Karpas-422 (cell line): ENCODE measurements around the gene COMMD2. TPM values are rescaled to one million over a fixed set of nuclear protein-coding genes. Genes with fewer than 3 reads are reported as not detected.

ENCODE experiments used
- DNase-seq: peaks from one replicate; pipeline ENCODE4 v3.0.0-alpha.2; 2015
- H2AFZ ChIP-seq: fragments of 200-600 bp; sonication (generic); 2 replicates; pipeline ENCODE4 v1.6.1; 2014; ENCODE audit warnings: antibody characterized with exemption, low read length, mixed read lengths
- H3K27ac ChIP-seq: fragments of 200-600 bp; sonication (generic); 2 replicates; pipeline ENCODE4 v1.5.1; 2014; ENCODE audit warnings: mild to moderate bottlenecking, low read length, moderate library complexity
- H3K27me3 ChIP-seq: fragments of 200-600 bp; sonication (generic); 2 replicates; pipeline ENCODE4 v1.6.1; 2014; ENCODE audit warnings: low read length, mixed read lengths
- H3K36me3 ChIP-seq: fragments of 200-600 bp; sonication (generic); 2 replicates; pipeline ENCODE4 v1.6.1; 2014; ENCODE audit warnings: low read length, mixed read lengths; ENCODE audit not compliant: insufficient read depth
- H3K4me1 ChIP-seq: fragments of 200-600 bp; sonication (generic); 2 replicates; pipeline ENCODE4 v1.6.1; 2014; ENCODE audit warnings: mild to moderate bottlenecking, low read length, mixed read lengths
- H3K4me2 ChIP-seq: fragments of 200-600 bp; sonication (generic); 2 replicates; pipeline ENCODE4 v1.6.1; 2014; ENCODE audit warnings: low read length, low read depth, mild to moderate bottlenecking; ENCODE audit not compliant: poor library complexity, severe bottlenecking
- H3K4me3 ChIP-seq: fragments of 200-600 bp; sonication (generic); 2 replicates; pipeline ENCODE4 v1.5.1; 2014; ENCODE audit warnings: mild to moderate bottlenecking, antibody characterized with exemption, low read length, mixed read lengths
- H3K79me2 ChIP-seq: fragments of 200-600 bp; sonication (generic); 2 replicates; pipeline ENCODE4 v1.6.1; 2014; ENCODE audit warnings: mild to moderate bottlenecking, low read length, mixed read lengths
- H3K9ac ChIP-seq: fragments of 200-600 bp; sonication (generic); 2 replicates; pipeline ENCODE4 v1.6.0; 2014; ENCODE audit warnings: low read length
- H3K9me2 ChIP-seq: fragments of 200-600 bp; sonication (generic), shearing (Covaris generic); replicated peaks from 2 replicates; pipeline ENCODE4 v1.6.0; 2014; ENCODE audit warnings: mild to moderate bottlenecking, low read length, moderate library complexity; ENCODE audit not compliant: insufficient read depth
- H3K9me3 ChIP-seq: fragments of 300-700, 200-600 bp; sonication (generic); 2 replicates; pipeline ENCODE4 v1.6.1; 2014; ENCODE audit warnings: low read length, mixed read lengths
- H4K20me1 ChIP-seq: fragments of 200-600 bp; sonication (generic); 2 replicates; pipeline ENCODE4 v1.6.1; 2014; ENCODE audit warnings: mild to moderate bottlenecking, antibody characterized with exemption, low read length, low read depth; ENCODE audit not compliant: insufficient read depth
- small RNA-seq: library from RNA; depleted of rRNA; stranded (forward); fragments of <200 nt; gene quantifications from one replicate; pipeline ENCODE3, GENCODE V24; 2014
- total RNA-seq: library from RNA; depleted of rRNA; stranded (reverse); fragments of >200 nt; shearing (Covaris generic); gene quantifications from 2 replicates; pipeline ENCODE4 v1.2.3, GENCODE V29; 2014; ENCODE audit warnings: low replicate concordance; rRNA removed

The COMMD2 gene
- total RNA-seq, 1 experiment from 2014 or later: 33.8 TPM

DNA sequence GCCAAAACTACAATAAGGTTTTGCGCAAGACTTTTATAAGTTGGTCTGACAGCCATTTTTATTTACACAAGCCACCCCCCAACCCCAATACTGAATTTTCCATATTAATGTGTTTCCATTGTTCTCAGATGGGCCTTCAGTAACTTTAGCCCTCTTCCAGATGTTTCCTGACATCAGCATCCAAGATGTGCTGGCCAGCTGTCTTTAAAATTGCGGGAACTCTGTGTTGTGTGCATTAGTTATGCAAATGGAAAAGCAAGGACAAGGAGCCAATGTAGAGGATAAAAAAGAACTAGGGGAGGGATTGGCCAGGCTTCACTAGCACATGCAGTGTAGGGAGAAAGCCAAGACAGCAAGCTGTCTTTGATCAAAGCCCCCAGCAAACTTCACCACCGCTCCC is 45.4 kb downstream of the COMMD2 start:
- H2AFZ ChIP-seq: no peak overlapping the region
- no peaks in the 10 kb centered on the region for H3K9me3 ChIP-seq
- no peaks in the 10 kb centered on the region for H3K27me3 ChIP-seq
- H3K4me1 ChIP-seq: no peaks in the 10 kb centered on the region
- H3K4me3 ChIP-seq: no peak overlapping the region
- H3K9ac ChIP-seq: no peak overlapping the region
- H4K20me1 ChIP-seq: no peaks in the 10 kb centered on the region
- H3K4me2 ChIP-seq: no peak overlapping the region
- H3K9me2 ChIP-seq: no peaks in the 10 kb centered on the region
- DNase-seq: no peak
- no peak overlapping the region for H3K27ac ChIP-seq
- H3K36me3 ChIP-seq: no peaks in the 10 kb centered on the region
- no peaks in the 10 kb centered on the region for H3K79me2 ChIP-seq

DNA sequence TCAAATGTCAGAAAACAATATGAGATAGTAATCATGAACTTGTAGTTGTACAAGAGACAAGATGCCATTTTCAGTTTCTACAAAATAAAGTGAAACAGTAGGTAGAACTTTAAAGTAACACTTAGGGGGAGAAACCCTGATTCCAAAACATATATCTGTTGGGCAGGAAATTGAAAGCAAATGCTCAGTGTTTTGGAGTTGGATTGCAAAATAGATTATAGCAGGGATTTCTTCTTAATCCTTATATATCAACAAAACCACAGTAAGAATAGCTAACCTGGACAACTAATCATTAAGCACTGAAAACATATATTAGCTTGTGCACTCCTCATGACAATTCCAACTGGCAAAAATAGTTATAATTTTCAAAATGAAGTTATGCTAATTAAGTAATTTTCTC is 46.9 kb downstream of the COMMD2 start:
- H3K9me2 ChIP-seq: no peaks in the 10 kb centered on the region
- H3K4me2 ChIP-seq: no peak overlapping the region
- H4K20me1 ChIP-seq: no peaks in the 10 kb centered on the region
- no peaks in the 10 kb centered on the region for H3K9me3 ChIP-seq
- H3K79me2 ChIP-seq: no peaks in the 10 kb centered on the region
- H3K36me3 ChIP-seq: no peaks in the 10 kb centered on the region
- no peak for DNase-seq
- H3K27me3 ChIP-seq: no peaks in the 10 kb centered on the region
- H2AFZ ChIP-seq: no peak overlapping the region
- no peaks in the 10 kb centered on the region for H3K4me1 ChIP-seq
- H3K27ac ChIP-seq: no peak overlapping the region
- no peak overlapping the region for H3K9ac ChIP-seq
- H3K4me3 ChIP-seq: no peak overlapping the region

DNA sequence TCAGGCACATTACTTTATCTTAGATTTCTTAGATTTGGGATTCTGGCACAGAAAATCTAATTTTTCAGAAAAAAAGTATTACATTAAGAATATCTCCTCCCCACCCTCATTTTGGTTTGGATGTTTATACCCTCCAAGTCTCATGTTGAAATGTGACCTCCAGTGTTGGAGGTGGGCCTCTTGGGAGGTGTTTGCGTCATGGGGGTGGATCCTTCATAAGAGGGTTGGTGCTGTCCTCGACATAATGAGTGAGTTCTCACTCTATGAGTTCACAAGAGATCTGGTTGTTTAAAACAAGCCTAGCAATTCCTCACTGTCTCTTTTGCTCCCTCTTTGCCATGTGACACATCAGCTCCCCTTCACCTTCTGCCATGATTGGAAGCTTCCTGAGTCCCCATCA is 48.8 kb downstream of the COMMD2 start:
- DNase-seq: no peak
- Histone ChIP-seq H3K4me3 (no peak overlapping the region), H3K79me2 (no peaks in the 10 kb centered on the region), H3K27ac (no peak overlapping the region), H3K4me2 (no peak overlapping the region), H3K9ac (no peak overlapping the region), H3K36me3 (no peaks in the 10 kb centered on the region), H3K4me1 (no peaks in the 10 kb centered on the region), H3K27me3 (no peaks in the 10 kb centered on the region), H4K20me1 (no peaks in the 10 kb centered on the region), H2AFZ (no peak overlapping the region), H3K9me3 (peaks cover 2% of the 10 kb centered on the region), H3K9me2 (no peaks in the 10 kb centered on the region)

- no peak overlapping the region for H3K27ac ChIP-seq
- H3K9ac ChIP-seq: no peak overlapping the region
- H3K4me2 ChIP-seq: no peak overlapping the region
- no peaks in the 10 kb centered on the region for H3K27me3 ChIP-seq
- H3K9me2 ChIP-seq: no peaks in the 10 kb centered on the region
- no peaks in the 10 kb centered on the region for H3K36me3 ChIP-seq
- peaks cover 4% of the 10 kb centered on the region for H3K9me3 ChIP-seq
- no peaks in the 10 kb centered on the region for H3K4me1 ChIP-seq
- H3K79me2 ChIP-seq: no peaks in the 10 kb centered on the region
- no peak overlapping the region for H2AFZ ChIP-seq
- no peak for DNase-seq
- no peaks in the 10 kb centered on the region for H4K20me1 ChIP-seq
- no peak overlapping the region for H3K4me3 ChIP-seq
Measured at GRCh38 chr3:149702691-149703441, 49.4 kb downstream of the COMMD2 start.

DNA sequence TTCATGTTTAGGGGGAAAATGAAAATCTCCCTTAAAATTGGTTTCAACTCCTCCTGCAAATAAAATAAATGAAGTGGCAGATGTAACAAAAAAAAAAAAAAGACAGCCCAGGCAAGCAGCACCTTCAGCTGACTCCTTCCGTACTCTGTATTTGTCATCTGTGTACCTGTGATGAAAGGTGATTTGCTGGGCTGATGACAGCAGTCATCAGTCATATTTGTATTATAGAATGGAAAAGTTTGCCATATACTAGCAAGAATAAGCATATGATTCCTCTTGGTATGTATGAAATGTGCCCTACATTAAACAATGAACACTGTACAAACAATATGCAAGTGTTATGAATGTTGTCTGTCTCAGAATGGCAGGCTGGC is 50.3 kb downstream of the COMMD2 start:
- no peaks in the 10 kb centered on the region for H4K20me1 ChIP-seq
- H3K27me3 ChIP-seq: no peaks in the 10 kb centered on the region
- H3K27ac ChIP-seq: no peak overlapping the region
- H3K79me2 ChIP-seq: no peaks in the 10 kb centered on the region
- H3K4me1 ChIP-seq: no peaks in the 10 kb centered on the region
- H3K9me3 ChIP-seq: peaks cover 4% of the 10 kb centered on the region
- no peak for DNase-seq
- no peak overlapping the region for H3K4me2 ChIP-seq
- no peaks in the 10 kb centered on the region for H3K36me3 ChIP-seq
- no peak overlapping the region for H3K4me3 ChIP-seq
- H3K9me2 ChIP-seq: no peaks in the 10 kb centered on the region
- H2AFZ ChIP-seq: no peak overlapping the region
- no peak overlapping the region for H3K9ac ChIP-seq

DNA sequence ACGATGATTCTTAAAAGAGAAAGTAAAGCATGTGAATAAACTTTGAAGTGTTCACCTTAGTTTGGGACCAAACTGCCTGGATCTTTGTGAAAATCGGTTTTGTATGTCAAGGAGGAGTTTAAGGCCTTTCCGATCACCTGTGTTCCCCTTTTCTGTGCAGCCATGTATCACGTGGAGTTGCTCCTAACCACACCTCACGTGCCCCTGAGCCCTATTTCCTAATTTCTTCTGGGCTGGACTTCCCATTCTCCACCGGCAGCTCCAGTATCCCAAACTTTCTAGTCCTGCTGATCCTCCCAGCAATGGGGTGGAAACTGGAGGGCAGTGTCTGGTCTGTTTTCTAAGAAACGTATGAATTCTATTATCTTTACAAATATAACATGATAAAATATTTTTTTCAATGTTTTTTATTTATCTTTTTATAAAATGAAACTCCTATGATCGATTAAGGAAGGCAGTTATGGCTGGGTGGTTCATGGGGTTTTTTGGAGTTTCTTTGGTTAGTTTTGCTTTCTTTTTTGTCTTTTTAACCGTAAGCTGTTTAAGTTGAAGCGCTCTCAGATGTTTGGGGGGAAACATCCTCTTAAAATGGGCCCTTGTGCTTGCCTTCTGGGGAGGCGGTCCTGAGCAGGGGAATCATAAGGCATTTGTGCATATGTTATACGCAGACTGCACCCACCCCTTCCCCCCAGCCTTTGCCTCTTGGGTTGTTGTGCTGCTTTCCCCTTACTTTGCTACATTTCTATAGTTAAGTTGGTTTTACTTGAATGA is 50.9 kb downstream of the COMMD2 start:
- no peak overlapping the region for H3K27ac ChIP-seq
- H3K4me3 ChIP-seq: no peak overlapping the region
- no peak for DNase-seq

More for the DNA sequence above, 50.9 kb downstream of the COMMD2 start:
- H3K4me1 ChIP-seq: no peaks in the 10 kb centered on the region
- H3K9ac ChIP-seq: no peak overlapping the region
- H3K27me3 ChIP-seq: no peaks in the 10 kb centered on the region
- H3K9me3 ChIP-seq: peaks cover 4% of the 10 kb centered on the region
- H3K36me3 ChIP-seq: no peaks in the 10 kb centered on the region
- no peak overlapping the region for H3K4me2 ChIP-seq
- no peak overlapping the region for H2AFZ ChIP-seq
- H3K9me2 ChIP-seq: no peaks in the 10 kb centered on the region
- H3K79me2 ChIP-seq: no peaks in the 10 kb centered on the region
- no peaks in the 10 kb centered on the region for H4K20me1 ChIP-seq

Small RNA genes lying within 50 kb of the gene (small RNA-seq; reads per million reads assigned to genes)
- not detected for gene RNU6-507P

Other genes with a start within 250 kb of the COMMD2 start
- 0.11 TPM in 1 of 2 replicates, not detected in the other for gene WWTR1, start 94.5 kb downstream of the COMMD2 start, total RNA-seq
- not detected in 2 replicates for gene ANKUB1, start 40.1 kb upstream of the COMMD2 start, total RNA-seq
- 58.4 and 161 TPM in 2 replicates for gene RNF13, start 60.7 kb upstream of the COMMD2 start, total RNA-seq
- 90.2 and 137 TPM in 2 replicates for gene PFN2, start 218.4 kb upstream of the COMMD2 start, total RNA-seq